Activated B cell treated with CpG ODN at 0.5 μM for 24 hours (primary cell): ENCODE measurements around the gene SCLT1. TPM values are rescaled to one million over a fixed set of nuclear protein-coding genes. Genes with fewer than 3 reads are reported as not detected.

Experiments used
- ATAC-seq: fragments of 200-7000 bp; cut with Tn5 transposase; one replicate; pipeline ENCODE4 v1.10.0; 2021; ENCODE audit warnings: low read depth, mild to moderate bottlenecking, moderate library complexity
- CTCF ChIA-PET: fragments of 350-600 bp; sonication (Branson Sonifier 250); formaldehyde crosslinking; loops from one replicate; lab custom pipeline; 2021; ENCODE audit warnings: antibody characterized with exemption; lab: Charles Lee
- POLR2A ChIA-PET: fragments of 350-600 bp; sonication (Branson Sonifier 250); formaldehyde crosslinking; loops from one replicate; lab custom pipeline; 2021; ENCODE audit warnings: antibody characterized with exemption; lab: Charles Lee
- DNase-seq: peaks from one replicate; pipeline ENCODE4 v3.0.0; 2022
- H3K27ac Mint-ChIP-seq: one replicate; pipeline ENCODE4 v1.8.0; 2020; ENCODE audit warnings: mixed read lengths
- H3K27me3 Mint-ChIP-seq: one replicate; pipeline ENCODE4 v1.8.0; 2021; ENCODE audit warnings: mixed read lengths
- H3K36me3 Mint-ChIP-seq: one replicate; pipeline ENCODE4 v1.8.0; 2021; ENCODE audit warnings: low read depth, mixed read lengths
- H3K4me1 Mint-ChIP-seq: one replicate; pipeline ENCODE4 v1.8.0; 2021; ENCODE audit warnings: mixed read lengths
- H3K4me3 Mint-ChIP-seq: one replicate; pipeline ENCODE4 v1.8.0; 2020; ENCODE audit warnings: mild to moderate bottlenecking, mixed read lengths
- H3K9me3 Mint-ChIP-seq: one replicate; pipeline ENCODE4 v1.8.0; 2020; ENCODE audit warnings: mixed read lengths
- intact Hi-C: fragments of 100-400 bp; cut with micrococcal nuclease; formaldehyde crosslinking; loops from one replicate; pipeline ENCODE4 v1.15.1; 2024
- total RNA-seq: library from RNA; stranded (reverse); gene quantifications from 2 replicates; pipeline ENCODE4 v1.2.3, GENCODE V29; 2022
- TF ChIP-seq, protein P1 (sequence below): fragments of 200-600 bp; IDR thresholded peaks from one replicate; pipeline ENCODE4 v1.8.0; 2022; ENCODE audit warnings: antibody characterized with exemption, mild to moderate bottlenecking

The SCLT1 gene
- total RNA-seq, 1 donor from 2014 or later: 24.5 TPM

DNA sequence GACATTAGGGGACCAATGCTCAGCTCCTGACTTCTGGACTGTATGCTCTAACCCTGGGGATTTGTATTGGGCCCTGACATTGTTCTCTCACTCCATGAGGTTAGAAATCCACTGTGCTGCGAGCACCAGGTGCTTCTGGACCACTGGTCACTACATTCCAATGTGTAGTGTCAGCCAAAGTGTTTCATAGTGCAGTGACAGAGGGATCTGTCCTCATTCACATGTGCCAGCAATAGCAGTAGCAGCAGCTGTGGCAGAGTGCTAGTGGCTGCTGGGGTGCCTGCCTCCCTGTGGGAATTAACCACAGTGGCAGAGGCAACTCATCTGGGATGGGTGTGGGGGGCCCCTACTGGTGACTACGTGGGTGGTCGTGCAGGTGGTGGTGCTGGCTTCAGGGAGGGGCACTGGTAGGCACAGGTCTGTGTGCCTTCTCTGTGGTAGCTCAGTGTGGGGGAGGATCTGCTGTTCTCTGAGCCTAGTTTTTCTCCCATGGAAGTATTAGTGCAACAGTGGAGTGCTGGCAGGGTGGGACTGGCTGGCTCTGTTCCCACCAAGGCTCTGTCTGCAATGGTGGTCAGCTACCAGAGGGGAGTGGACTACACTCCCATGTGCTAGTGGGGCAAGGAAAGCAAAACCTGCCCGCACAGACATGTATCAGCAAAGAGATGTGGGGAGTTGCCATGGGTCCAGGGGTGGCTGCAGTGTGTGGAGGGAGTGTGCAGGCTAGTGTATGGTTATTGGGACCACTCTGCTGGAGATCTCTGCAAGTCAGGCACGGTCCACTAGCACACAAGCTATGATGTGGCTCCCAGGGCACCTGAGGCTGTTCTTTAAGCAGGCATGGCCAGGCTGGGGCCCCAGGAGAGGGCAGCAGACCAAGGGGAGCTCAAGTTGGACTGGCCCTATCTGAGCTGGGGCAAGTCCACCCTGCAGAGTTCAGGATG is 78.5 kb downstream of the SCLT1 start:
- TF ChIP-seq, protein P1, sequence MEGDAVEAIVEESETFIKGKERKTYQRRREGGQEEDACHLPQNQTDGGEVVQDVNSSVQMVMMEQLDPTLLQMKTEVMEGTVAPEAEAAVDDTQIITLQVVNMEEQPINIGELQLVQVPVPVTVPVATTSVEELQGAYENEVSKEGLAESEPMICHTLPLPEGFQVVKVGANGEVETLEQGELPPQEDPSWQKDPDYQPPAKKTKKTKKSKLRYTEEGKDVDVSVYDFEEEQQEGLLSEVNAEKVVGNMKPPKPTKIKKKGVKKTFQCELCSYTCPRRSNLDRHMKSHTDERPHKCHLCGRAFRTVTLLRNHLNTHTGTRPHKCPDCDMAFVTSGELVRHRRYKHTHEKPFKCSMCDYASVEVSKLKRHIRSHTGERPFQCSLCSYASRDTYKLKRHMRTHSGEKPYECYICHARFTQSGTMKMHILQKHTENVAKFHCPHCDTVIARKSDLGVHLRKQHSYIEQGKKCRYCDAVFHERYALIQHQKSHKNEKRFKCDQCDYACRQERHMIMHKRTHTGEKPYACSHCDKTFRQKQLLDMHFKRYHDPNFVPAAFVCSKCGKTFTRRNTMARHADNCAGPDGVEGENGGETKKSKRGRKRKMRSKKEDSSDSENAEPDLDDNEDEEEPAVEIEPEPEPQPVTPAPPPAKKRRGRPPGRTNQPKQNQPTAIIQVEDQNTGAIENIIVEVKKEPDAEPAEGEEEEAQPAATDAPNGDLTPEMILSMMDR: no peak
- Mint-ChIP-seq H3K27me3 (no peaks in the 10 kb centered on the region), H3K36me3 (peaks cover 21% of the 10 kb centered on the region), H3K4me1 (no peaks in the 10 kb centered on the region), H3K27ac (no peak overlapping the region), H3K9me3 (peaks cover 33% of the 10 kb centered on the region), H3K4me3 (no peak overlapping the region)
- DNase-seq (no peak), ATAC-seq (no peak)
- POLR2A ChIA-PET: no interaction called here
- intact Hi-C loops: no loop called here
- CTCF ChIA-PET: no interaction called here

- no peak overlapping the region for H3K27ac Mint-ChIP-seq
- no peaks in the 10 kb centered on the region for H3K27me3 Mint-ChIP-seq
- ChIA-PET POLR2A (no interaction called here), CTCF (interaction anchor here (0.6 kb wide), 1 partner anchor 42 kb away, joined by 3 read pairs; no protein-coding TSS in a partner anchor)
- no peak for DNase-seq
- H3K4me3 Mint-ChIP-seq: no peak overlapping the region
- no peaks in the 10 kb centered on the region for H3K4me1 Mint-ChIP-seq
- peaks cover 2% of the 10 kb centered on the region for H3K36me3 Mint-ChIP-seq
- intact Hi-C loops: no loop called here
- TF ChIP-seq, protein P1: no peak
- ATAC-seq: no peak
- peaks cover 37% of the 10 kb centered on the region for H3K9me3 Mint-ChIP-seq
Observed at GRCh38 chr4:129008096-129008495, 85.2 kb downstream of the SCLT1 start.

- POLR2A ChIA-PET: no interaction called here
- peaks cover 13% of the 10 kb centered on the region for H3K9me3 Mint-ChIP-seq
- TF ChIP-seq, protein P1: no peak
- intact Hi-C loops: no loop called here
- DNase-seq (no peak), ATAC-seq (no peak)
- CTCF ChIA-PET: no interaction called here
- peaks cover 61% of the 10 kb centered on the region for H3K36me3 Mint-ChIP-seq
- H3K27ac Mint-ChIP-seq: no peak overlapping the region
- H3K27me3 Mint-ChIP-seq: no peaks in the 10 kb centered on the region
- no peaks in the 10 kb centered on the region for H3K4me1 Mint-ChIP-seq
- no peak overlapping the region for H3K4me3 Mint-ChIP-seq
Observed at GRCh38 chr4:128986908-128987307, 106.4 kb downstream of the SCLT1 start.

GRCh38 chr4:128986019-128986418 is 107.3 kb downstream of the SCLT1 start:
- TF ChIP-seq, protein P1: no peak
- POLR2A ChIA-PET: no interaction called here
- CTCF ChIA-PET: no interaction called here
- no peak overlapping the region for H3K27ac Mint-ChIP-seq
- H3K4me3 Mint-ChIP-seq: no peak overlapping the region
- DNase-seq (no peak), ATAC-seq (no peak)
- intact Hi-C loops: no loop called here
- H3K27me3 Mint-ChIP-seq: no peaks in the 10 kb centered on the region
- peaks cover 59% of the 10 kb centered on the region for H3K36me3 Mint-ChIP-seq
- peaks cover 13% of the 10 kb centered on the region for H3K9me3 Mint-ChIP-seq
- H3K4me1 Mint-ChIP-seq: no peaks in the 10 kb centered on the region

- TF ChIP-seq, protein P1: no peak
- ATAC-seq: no peak
- H3K27me3 Mint-ChIP-seq: no peaks in the 10 kb centered on the region
- H3K4me3 Mint-ChIP-seq: no peak overlapping the region
- intact Hi-C loops: no loop called here
- peaks cover 45% of the 10 kb centered on the region for H3K36me3 Mint-ChIP-seq
- POLR2A ChIA-PET: no interaction called here
- no peaks in the 10 kb centered on the region for H3K4me1 Mint-ChIP-seq
- peaks cover 5% of the 10 kb centered on the region for H3K9me3 Mint-ChIP-seq
- CTCF ChIA-PET: no interaction called here
- DNase-seq: no peak
- no peak overlapping the region for H3K27ac Mint-ChIP-seq
Observed at GRCh38 chr4:128983771-128984485, 109.4 kb downstream of the SCLT1 start.
